Measurements from ENCODE around the gene IGSF10. TPM values are rescaled to one million over a fixed set of nuclear protein-coding genes. Genes with fewer than 3 reads are reported as not detected.
A peak's percentile ranks its signal among the peaks of the same experiment; 100 is the strongest.

IGSF10 gene
- total RNA-seq, 1 experiment from 2014 or later = 0.24 TPM

GRCh38 chr3:151478335-151478697 lies 17.5 kb upstream of the IGSF10 start:
- Histone ChIP-seq H3K36me3 (no peaks in the 10 kb centered on the region), H3K27ac (no peak overlapping the region), H3K27me3 (replicated peaks) (no peaks in the 10 kb centered on the region), H3K4me3 (no peak overlapping the region), H3K4me1 (replicated peaks) (no peaks in the 10 kb centered on the region), H3K9me3 (replicated peaks) (no peaks in the 10 kb centered on the region)
- no peak for DNase-seq (ENCODE audit: low read depth in 1 of 2, low spot score in 2 of 2)

- Histone ChIP-seq H3K9me3 (replicated peaks) (no peaks in the 10 kb centered on the region), H3K27me3 (replicated peaks) (no peaks in the 10 kb centered on the region), H3K27ac (no peak overlapping the region), H3K36me3 (no peaks in the 10 kb centered on the region), H3K4me3 (no peak overlapping the region), H3K4me1 (replicated peaks) (no peaks in the 10 kb centered on the region)
- DNase-seq (ENCODE audit: low read depth in 1 of 2, low spot score in 2 of 2) = no peak
Measured at GRCh38 chr3:151477591-151478334, 16.9 kb upstream of the IGSF10 start.

GRCh38 chr3:151476344-151477018 lies 15.6 kb upstream of the IGSF10 start:
- Histone ChIP-seq H3K4me1 (replicated peaks) (no peaks in the 10 kb centered on the region), H3K27ac (no peak overlapping the region), H3K4me3 (no peak overlapping the region), H3K9me3 (replicated peaks) (no peaks in the 10 kb centered on the region), H3K36me3 (no peaks in the 10 kb centered on the region), H3K27me3 (replicated peaks) (no peaks in the 10 kb centered on the region)
- DNase-seq (ENCODE audit: low read depth in 1 of 2, low spot score in 2 of 2) = no peak

GRCh38 chr3:151468284-151468917 lies 7.5 kb upstream of the IGSF10 start:
- H3K4me3 ChIP-seq = no peak overlapping the region
- H3K27ac ChIP-seq = no peak overlapping the region
- no peaks in the 10 kb centered on the region for H3K4me1 ChIP-seq (replicated peaks)
- no peaks in the 10 kb centered on the region for H3K9me3 ChIP-seq (replicated peaks)
- H3K36me3 ChIP-seq = no peaks in the 10 kb centered on the region
- no peaks in the 10 kb centered on the region for H3K27me3 ChIP-seq (replicated peaks)
- peak; percentile 55 to 57 for DNase-seq (ENCODE audit: low read depth in 1 of 2, low spot score in 2 of 2)

- H3K4me1 ChIP-seq (replicated peaks) = no peaks in the 10 kb centered on the region
- H3K9me3 ChIP-seq (replicated peaks) = no peaks in the 10 kb centered on the region
- H3K27ac ChIP-seq = no peak overlapping the region
Measured at GRCh38 chr3:151467069-151467468, 6.2 kb upstream of the IGSF10 start.

GRCh38 chr3:151462991-151463390 lies 2.1 kb upstream of the IGSF10 start:
- Histone ChIP-seq H3K4me3 (no peak overlapping the region), H3K9me3 (replicated peaks) (no peaks in the 10 kb centered on the region), H3K27me3 (replicated peaks) (peaks cover 21% of the 10 kb centered on the region), H3K27ac (no peak overlapping the region), H3K4me1 (replicated peaks) (no peaks in the 10 kb centered on the region), H3K36me3 (no peaks in the 10 kb centered on the region)
- no peak for DNase-seq (ENCODE audit: low read depth in 1 of 2, low spot score in 2 of 2)

More at GRCh38 chr3:151467069-151467468, 6.2 kb upstream of the IGSF10 start:
- no peak for DNase-seq (ENCODE audit: low read depth in 1 of 2, low spot score in 2 of 2)
- Histone ChIP-seq H3K4me3 (no peak overlapping the region), H3K36me3 (no peaks in the 10 kb centered on the region), H3K27me3 (replicated peaks) (peaks cover 6% of the 10 kb centered on the region; the same call in 1 of the 2 replicates)

- H3K27me3 ChIP-seq (replicated peaks) = peaks cover 21% of the 10 kb centered on the region
- no peak overlapping the region for H3K4me3 ChIP-seq
- no peak for DNase-seq (ENCODE audit: low read depth in 1 of 2, low spot score in 2 of 2)
Measured at GRCh38 chr3:151462278-151462780, 1.5 kb upstream of the IGSF10 start.

GRCh38 chr3:151460228-151460627 lies 633 bp downstream of the IGSF10 start:
- Histone ChIP-seq H3K4me1 (replicated peaks) (no peaks in the 10 kb centered on the region), H3K27me3 (replicated peaks) (peaks cover 23% of the 10 kb centered on the region), H3K27ac (no peak overlapping the region), H3K36me3 (no peaks in the 10 kb centered on the region), H3K4me3 (no peak overlapping the region), H3K9me3 (replicated peaks) (no peaks in the 10 kb centered on the region)
- DNase-seq (ENCODE audit: low read depth in 1 of 2, low spot score in 2 of 2) = no peak

More at GRCh38 chr3:151462278-151462780, 1.5 kb upstream of the IGSF10 start:
- Histone ChIP-seq H3K4me1 (replicated peaks) (no peaks in the 10 kb centered on the region), H3K27ac (no peak overlapping the region), H3K36me3 (no peaks in the 10 kb centered on the region), H3K9me3 (replicated peaks) (no peaks in the 10 kb centered on the region)

- no peaks in the 10 kb centered on the region for H3K4me1 ChIP-seq (replicated peaks)
- H3K9me3 ChIP-seq (replicated peaks) = no peaks in the 10 kb centered on the region
- DNase-seq (ENCODE audit: low read depth in 1 of 2, low spot score in 2 of 2) = no peak
- H3K36me3 ChIP-seq = no peaks in the 10 kb centered on the region
- peaks cover 23% of the 10 kb centered on the region for H3K27me3 ChIP-seq (replicated peaks)
- no peak overlapping the region for H3K4me3 ChIP-seq
- no peak overlapping the region for H3K27ac ChIP-seq
Measured at GRCh38 chr3:151459358-151459757, 1.5 kb downstream of the IGSF10 start.

- no peaks in the 10 kb centered on the region for H3K4me1 ChIP-seq (replicated peaks)
- peaks cover 7% of the 10 kb centered on the region for H3K27me3 ChIP-seq (replicated peaks)
- no peak overlapping the region for H3K4me3 ChIP-seq
- no peak overlapping the region for H3K27ac ChIP-seq
- DNase-seq (ENCODE audit: low read depth in 1 of 2, low spot score in 2 of 2) = no peak
- H3K36me3 ChIP-seq = no peaks in the 10 kb centered on the region
- no peaks in the 10 kb centered on the region for H3K9me3 ChIP-seq (replicated peaks)
Measured at GRCh38 chr3:151456065-151456464, 4.8 kb downstream of the IGSF10 start.

GRCh38 chr3:151452841-151453240 lies 8.0 kb downstream of the IGSF10 start:
- 0 out of 2 replicates have a peak, but pooled peaks cover 2% of the 10 kb centered on the region for H3K27me3 ChIP-seq (replicated peaks)
- no peak overlapping the region for H3K4me3 ChIP-seq
- H3K27ac ChIP-seq = no peak overlapping the region
- H3K36me3 ChIP-seq = no peaks in the 10 kb centered on the region
- H3K9me3 ChIP-seq (replicated peaks) = no peaks in the 10 kb centered on the region
- DNase-seq (ENCODE audit: low read depth in 1 of 2, low spot score in 2 of 2) = no peak
- H3K4me1 ChIP-seq (replicated peaks) = no peaks in the 10 kb centered on the region

GRCh38 chr3:151452368-151452767 lies 8.5 kb downstream of the IGSF10 start:
- Histone ChIP-seq H3K4me3 (no peak overlapping the region), H3K36me3 (no peaks in the 10 kb centered on the region), H3K27ac (no peak overlapping the region), H3K27me3 (replicated peaks) (0 out of 2 replicates have a peak, but pooled peaks cover 2% of the 10 kb centered on the region), H3K9me3 (replicated peaks) (no peaks in the 10 kb centered on the region), H3K4me1 (replicated peaks) (no peaks in the 10 kb centered on the region)
- DNase-seq (ENCODE audit: low read depth in 1 of 2, low spot score in 2 of 2) = no peak

GRCh38 chr3:151446002-151446340 lies 14.9 kb downstream of the IGSF10 start:
- Histone ChIP-seq H3K27me3 (replicated peaks) (no peaks in the 10 kb centered on the region), H3K4me3 (no peak overlapping the region), H3K9me3 (replicated peaks) (no peaks in the 10 kb centered on the region), H3K36me3 (no peaks in the 10 kb centered on the region), H3K4me1 (replicated peaks) (peaks cover 10% of the 10 kb centered on the region), H3K27ac (no peak overlapping the region)
- no peak for DNase-seq (ENCODE audit: low read depth in 1 of 2, low spot score in 2 of 2)

Data from SJSA1 (cell line).